Fibroblast of lung (primary cell): ENCODE results near the gene SBF2.

Experiments
- CTCF ChIP-seq, 2 donors: IDR thresholded peaks in 1 of 2; conservative IDR thresholded peaks in 1 of 2; 1 replicate in 1 of 2; 2 replicates in 1 of 2; pipeline ENCODE4 v1.5.1; 2011 to 2012; ENCODE audit warnings: low read length in 2 of 2, control low read depth in 1 of 2, inconsistent platforms in 1 of 2, low read depth in 1 of 2, mild to moderate bottlenecking in 1 of 2
- EZH2 ChIP-seq: IDR thresholded peaks from 2 replicates; pipeline ENCODE4 v1.5.1; 2012; ENCODE audit warnings: low read length, control low read depth, mild to moderate bottlenecking; ENCODE audit errors: missing control alignments

- TF ChIP-seq CTCF (conservative IDR thresholded peaks at IDR 0.05 in 1 of 2, IDR thresholded peaks at IDR 0.05 in 1 of 2; ENCODE audit: low read depth in 1 of 2, low read length in 2 of 2) = no peak
- no peak for TF ChIP-seq EZH2
Observed at GRCh38 chr11:9776203-9776602, 517.8 kb downstream of the SBF2 start.
